Panc1 (cell line): ENCODE measurements around the gene SYNE1. TPM values are rescaled to one million over a fixed set of nuclear protein-coding genes. Genes with fewer than 3 reads are reported as not detected.

Experiments used
- ATAC-seq: fragments of 200-7000 bp; cut with Tn5 transposase; 2 replicates; pipeline ENCODE4 v1.9.1; 2020; ENCODE audit warnings: mild to moderate bottlenecking, moderate library complexity
- BruUV-seq: library from RNA; stranded (reverse); fragments of 400-500 nt; replicated peaks from 2 replicates; lab custom pipeline; 2021; lab: Mats Ljungman, UMichigan
- CTCF ChIA-PET: fragments of 300-600 bp; sonication (Branson Sonifier 250); formaldehyde crosslinking; loops from one replicate; lab custom pipeline; 2022; ENCODE audit warnings: antibody characterized with exemption; lab: Charles Lee
- POLR2A ChIA-PET: fragments of 300-600 bp; sonication (Branson Sonifier 250); formaldehyde crosslinking; loops from one replicate; lab custom pipeline; 2022; ENCODE audit warnings: antibody characterized with exemption; lab: Charles Lee
- DNase-seq: peaks from one replicate; pipeline ENCODE4 v3.0.0-alpha.2; 2010; ENCODE audit warnings: low read depth, low spot score
- H3K27ac ChIP-seq: 2 replicates; pipeline ENCODE4 v1.5.1; 2011; ENCODE audit warnings: mild to moderate bottlenecking, low read length, inconsistent platforms
- H3K27me3 ChIP-seq: fragments of 200-500 bp; sonication (Bioruptor generic); 2 replicates; pipeline ENCODE4 v1.6.0; 2014; ENCODE audit warnings: low read length, inconsistent platforms; ENCODE audit not compliant: control insufficient read depth, insufficient read depth
- H3K36me3 ChIP-seq: fragments of 200-500 bp; sonication (Bioruptor generic); 2 replicates; pipeline ENCODE4 v1.5.1; 2014; ENCODE audit warnings: inconsistent platforms, mild to moderate bottlenecking, low read length, moderate library complexity; ENCODE audit not compliant: control insufficient read depth, insufficient read depth
- H3K4me1 ChIP-seq: 2 replicates; pipeline ENCODE4 v1.5.1; 2011; ENCODE audit warnings: inconsistent platforms, mild to moderate bottlenecking, low read length, moderate library complexity; ENCODE audit not compliant: control insufficient read depth, insufficient read depth
- H3K4me3 ChIP-seq, 2 experiments: 2 replicates each; pipeline ENCODE4 v1.5.1; 2011 to 2012; ENCODE audit warnings: low read depth in 2 of 2, low read length in 2 of 2, mild to moderate bottlenecking in 2 of 2, inconsistent platforms in 1 of 2, moderate library complexity in 1 of 2
- H3K9me3 ChIP-seq: fragments of 200-500 bp; sonication (Bioruptor generic); 2 replicates; pipeline ENCODE4 v1.5.1; 2014; ENCODE audit warnings: low read depth, mild to moderate bottlenecking, inconsistent platforms, low read length, moderate library complexity; ENCODE audit not compliant: control insufficient read depth, insufficient read depth
- POLR2AphosphoS5 ChIP-seq: IDR thresholded peaks from 2 replicates; pipeline ENCODE4 v1.6.1; 2012; ENCODE audit warnings: mild to moderate bottlenecking, low read depth, low read length, moderate library complexity
- SIN3A ChIP-seq: IDR thresholded peaks from 2 replicates; pipeline ENCODE4 v1.6.1; 2012; ENCODE audit warnings: low read depth, mild to moderate bottlenecking, low read length, moderate library complexity, borderline replicate concordance; ENCODE audit not compliant: insufficient read depth
- TCF7L2 ChIP-seq: IDR thresholded peaks from 2 replicates; pipeline ENCODE4 v1.6.1; 2011; ENCODE audit warnings: mild to moderate bottlenecking, low read depth, low read length, inconsistent platforms
- in situ Hi-C: cut with HindIII; loops from 2 replicates; pipeline ENCODE4 v1.10.0; 2016; ENCODE audit warnings: low sequenced_read_pairs, low pct_unique_long_range_greater_than_20kb
- intact Hi-C: fragments of 100-400 bp; cut with micrococcal nuclease; formaldehyde crosslinking; loops from one replicate; pipeline ENCODE4 v1.10.0; 2022; ENCODE audit not compliant: unreplicated experiment
- total RNA-seq: library from RNA; stranded (reverse); gene quantifications from one replicate; pipeline ENCODE4 v1.2.1, GENCODE V29; 2021; ENCODE audit not compliant: unreplicated experiment
- TF ChIP-seq, protein P1 (sequence below), 2 experiments: IDR thresholded peaks; 2 replicates each; pipeline ENCODE4 v1.6.1; 2011 to 2012; ENCODE audit warnings: low read depth in 2 of 2, control low read depth in 1 of 2, low read length in 1 of 2, mild to moderate bottlenecking in 1 of 2, moderate library complexity in 1 of 2; ENCODE audit not compliant: insufficient read depth in 1 of 2
- TF ChIP-seq, protein P2 (sequence below): fragments of 450-650 bp; IDR thresholded peaks from 2 replicates; pipeline ENCODE4 v1.5.1; 2017; ENCODE audit warnings: mild to moderate bottlenecking

The SYNE1 gene
- total RNA-seq, 1 experiment from 2014 or later = 3.2 TPM

DNA sequence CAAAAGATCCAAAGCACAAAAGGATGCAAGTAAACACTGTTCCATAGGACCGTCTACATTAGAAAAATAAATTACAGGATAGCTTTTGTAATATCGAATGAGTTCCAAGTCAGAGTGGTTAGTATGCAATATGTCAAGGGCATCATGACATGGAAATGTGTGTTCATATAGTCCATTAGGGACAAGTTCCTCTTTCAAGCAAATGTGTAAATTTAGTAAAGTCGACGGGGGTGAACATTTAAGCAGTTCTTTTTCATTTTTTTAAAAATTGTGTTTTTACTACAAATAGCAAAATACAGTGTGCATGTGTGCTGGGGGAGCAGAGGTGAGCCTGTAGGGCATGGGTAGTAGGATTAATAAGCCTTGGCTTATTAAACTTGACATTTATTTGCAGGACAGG lies 470.7 kb downstream of the SYNE1 start:
- no peak for DNase-seq
- in situ Hi-C loops = no loop called here
- Histone ChIP-seq H3K4me1 (no peaks in the 10 kb centered on the region), H3K36me3 (no peaks in the 10 kb centered on the region), H3K27ac (no peak overlapping the region), H3K9me3 (no peaks in the 10 kb centered on the region), H3K4me3 (no peak overlapping the region), H3K27me3 (no peaks in the 10 kb centered on the region)
- no TSS peak for BruUV-seq
- no peak for TF ChIP-seq SIN3A
- TF ChIP-seq TCF7L2 = no peak
- TF ChIP-seq, protein P1, sequence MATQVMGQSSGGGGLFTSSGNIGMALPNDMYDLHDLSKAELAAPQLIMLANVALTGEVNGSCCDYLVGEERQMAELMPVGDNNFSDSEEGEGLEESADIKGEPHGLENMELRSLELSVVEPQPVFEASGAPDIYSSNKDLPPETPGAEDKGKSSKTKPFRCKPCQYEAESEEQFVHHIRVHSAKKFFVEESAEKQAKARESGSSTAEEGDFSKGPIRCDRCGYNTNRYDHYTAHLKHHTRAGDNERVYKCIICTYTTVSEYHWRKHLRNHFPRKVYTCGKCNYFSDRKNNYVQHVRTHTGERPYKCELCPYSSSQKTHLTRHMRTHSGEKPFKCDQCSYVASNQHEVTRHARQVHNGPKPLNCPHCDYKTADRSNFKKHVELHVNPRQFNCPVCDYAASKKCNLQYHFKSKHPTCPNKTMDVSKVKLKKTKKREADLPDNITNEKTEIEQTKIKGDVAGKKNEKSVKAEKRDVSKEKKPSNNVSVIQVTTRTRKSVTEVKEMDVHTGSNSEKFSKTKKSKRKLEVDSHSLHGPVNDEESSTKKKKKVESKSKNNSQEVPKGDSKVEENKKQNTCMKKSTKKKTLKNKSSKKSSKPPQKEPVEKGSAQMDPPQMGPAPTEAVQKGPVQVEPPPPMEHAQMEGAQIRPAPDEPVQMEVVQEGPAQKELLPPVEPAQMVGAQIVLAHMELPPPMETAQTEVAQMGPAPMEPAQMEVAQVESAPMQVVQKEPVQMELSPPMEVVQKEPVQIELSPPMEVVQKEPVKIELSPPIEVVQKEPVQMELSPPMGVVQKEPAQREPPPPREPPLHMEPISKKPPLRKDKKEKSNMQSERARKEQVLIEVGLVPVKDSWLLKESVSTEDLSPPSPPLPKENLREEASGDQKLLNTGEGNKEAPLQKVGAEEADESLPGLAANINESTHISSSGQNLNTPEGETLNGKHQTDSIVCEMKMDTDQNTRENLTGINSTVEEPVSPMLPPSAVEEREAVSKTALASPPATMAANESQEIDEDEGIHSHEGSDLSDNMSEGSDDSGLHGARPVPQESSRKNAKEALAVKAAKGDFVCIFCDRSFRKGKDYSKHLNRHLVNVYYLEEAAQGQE (IDR thresholded peaks at IDR 0.05; ENCODE audit: insufficient read depth in 1 of 2, low read depth in 2 of 2, low read length in 1 of 2) = no peak
- TF ChIP-seq, protein P2, sequence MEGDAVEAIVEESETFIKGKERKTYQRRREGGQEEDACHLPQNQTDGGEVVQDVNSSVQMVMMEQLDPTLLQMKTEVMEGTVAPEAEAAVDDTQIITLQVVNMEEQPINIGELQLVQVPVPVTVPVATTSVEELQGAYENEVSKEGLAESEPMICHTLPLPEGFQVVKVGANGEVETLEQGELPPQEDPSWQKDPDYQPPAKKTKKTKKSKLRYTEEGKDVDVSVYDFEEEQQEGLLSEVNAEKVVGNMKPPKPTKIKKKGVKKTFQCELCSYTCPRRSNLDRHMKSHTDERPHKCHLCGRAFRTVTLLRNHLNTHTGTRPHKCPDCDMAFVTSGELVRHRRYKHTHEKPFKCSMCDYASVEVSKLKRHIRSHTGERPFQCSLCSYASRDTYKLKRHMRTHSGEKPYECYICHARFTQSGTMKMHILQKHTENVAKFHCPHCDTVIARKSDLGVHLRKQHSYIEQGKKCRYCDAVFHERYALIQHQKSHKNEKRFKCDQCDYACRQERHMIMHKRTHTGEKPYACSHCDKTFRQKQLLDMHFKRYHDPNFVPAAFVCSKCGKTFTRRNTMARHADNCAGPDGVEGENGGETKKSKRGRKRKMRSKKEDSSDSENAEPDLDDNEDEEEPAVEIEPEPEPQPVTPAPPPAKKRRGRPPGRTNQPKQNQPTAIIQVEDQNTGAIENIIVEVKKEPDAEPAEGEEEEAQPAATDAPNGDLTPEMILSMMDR = no peak
- TF ChIP-seq POLR2AphosphoS5 = no peak
- intact Hi-C loops = no loop called here
- ChIA-PET CTCF (no interaction called here), POLR2A (no interaction called here)
- ATAC-seq = no peak

DNA sequence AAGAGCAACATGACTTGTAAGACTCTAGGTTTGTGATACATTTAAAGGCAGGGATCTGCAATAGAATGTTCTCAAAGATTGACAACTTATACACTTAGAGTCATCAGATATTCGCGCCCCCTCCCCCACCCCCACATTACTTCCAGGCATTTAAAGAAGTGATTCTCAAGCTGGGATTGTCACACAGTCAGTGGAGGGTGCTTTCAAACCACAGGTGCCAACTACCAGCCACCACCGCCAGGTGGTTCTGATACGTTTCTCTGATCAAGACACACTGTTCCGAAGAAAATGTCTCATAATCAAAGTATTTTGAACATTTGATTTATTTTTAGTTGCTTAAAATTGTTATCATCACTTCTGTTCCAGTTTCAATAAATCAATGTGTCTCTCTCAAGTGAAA lies 472.2 kb downstream of the SYNE1 start:
- Histone ChIP-seq H3K4me1 (no peaks in the 10 kb centered on the region), H3K36me3 (no peaks in the 10 kb centered on the region), H3K27ac (no peak overlapping the region), H3K9me3 (no peaks in the 10 kb centered on the region), H3K27me3 (no peaks in the 10 kb centered on the region), H3K4me3 (no peak overlapping the region)
- intact Hi-C loops = no loop called here
- CTCF ChIA-PET = no interaction called here
- TF ChIP-seq POLR2AphosphoS5 (no peak), TCF7L2 (no peak), SIN3A (no peak)
- TF ChIP-seq, protein P2 = no peak
- TF ChIP-seq, protein P1 (IDR thresholded peaks at IDR 0.05; ENCODE audit: insufficient read depth in 1 of 2, low read depth in 2 of 2, low read length in 1 of 2) = no peak
- no peak for ATAC-seq
- no peak for DNase-seq
- in situ Hi-C loops = no loop called here
- BruUV-seq = no TSS peak
- POLR2A ChIA-PET = no interaction called here
